ENCODE results near the gene CTSS.

Gene CTSS

DNA sequence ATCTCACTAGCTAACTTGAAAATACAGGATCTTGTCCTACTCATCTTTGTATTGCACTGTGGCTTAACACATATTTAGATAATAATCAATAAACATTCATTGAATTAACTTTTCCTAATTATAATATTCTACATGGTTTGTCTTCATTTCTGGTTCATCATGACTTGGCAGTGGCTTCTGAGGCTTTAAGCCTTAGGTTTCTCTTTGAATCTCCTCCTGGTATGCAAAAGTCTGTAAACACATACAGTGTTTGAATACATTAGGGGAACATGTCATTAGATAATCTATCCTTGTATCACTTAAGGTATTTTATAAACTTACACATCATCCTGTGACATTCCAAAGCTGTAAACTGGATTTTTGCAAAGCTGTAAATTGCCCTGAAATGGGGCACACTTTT is 21.9 kb upstream of the CTSS start:
- ChIA-PET POLR2A (no interaction called here), CTCF (interaction anchor here (0.6 to 1.0 kb wide), 3 partner anchors 11 to 229 kb away, joined by 3 read pairs; no protein-coding TSS in a partner anchor)
- TF ChIP-seq ZSCAN5A (tag by site-specific recombination; IDR thresholded peaks at IDR 0.05) (no peak), REST (tag by site-specific recombination; IDR thresholded peaks at IDR 0.05) (no peak), OSR2 (tag by site-specific recombination; IDR thresholded peaks at IDR 0.05) (no peak), ZNF140 (tag by site-specific recombination; IDR thresholded peaks at IDR 0.05) (no peak), ZNF626 (tag by site-specific recombination; IDR thresholded peaks at IDR 0.05) (no peak), EGR2 (tag by site-specific recombination; IDR thresholded peaks at IDR 0.05; ENCODE audit: low read depth) (no peak), ZNF433 (tag by site-specific recombination; IDR thresholded peaks at IDR 0.05; ENCODE audit: low read depth) (no peak), ZNF202 (tag by site-specific recombination; IDR thresholded peaks at IDR 0.05; ENCODE audit: borderline replicate concordance) (no peak), ZNF596 (tag by site-specific recombination; IDR thresholded peaks at IDR 0.05) (no peak)
- H3K27ac ChIP-seq (ENCODE audit: extremely low read depth, low read depth, low read length), result no peak overlapping the region
- no peak overlapping the region for H3K4me3 ChIP-seq (ENCODE audit: low read depth, low read length)
- no peaks in the 10 kb centered on the region for H3K9me3 ChIP-seq (ENCODE audit: control insufficient read depth, insufficient read depth, low read depth, low read length)
- H3K4me1 ChIP-seq (ENCODE audit: control insufficient read depth, insufficient read depth, low read length), result no peaks in the 10 kb centered on the region
- H3K36me3 ChIP-seq (ENCODE audit: control insufficient read depth in 2 of 2, insufficient read depth in 1 of 2, low read length in 2 of 2), result no peaks in the 10 kb centered on the region

DNA sequence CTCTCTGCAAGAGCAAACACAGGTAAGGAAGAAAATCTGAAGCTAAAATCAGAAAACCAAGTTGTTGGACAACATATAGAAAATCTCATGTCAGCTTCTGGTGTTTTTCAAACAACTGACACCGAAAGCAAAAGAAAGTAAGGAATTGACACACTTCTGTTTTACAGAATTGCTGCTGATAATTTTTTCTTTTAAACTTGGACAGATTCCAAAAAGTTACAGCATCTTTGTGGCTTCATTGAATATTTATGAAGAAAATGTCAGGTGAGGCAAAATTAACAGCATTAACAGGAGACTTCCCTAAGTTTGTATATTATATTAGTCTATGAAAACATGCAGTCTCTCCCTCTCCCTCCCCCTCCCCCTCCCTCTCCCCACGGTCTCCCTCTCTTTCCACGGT is 14.9 kb upstream of the CTSS start:
- no peak overlapping the region for H3K4me3 ChIP-seq (ENCODE audit: low read depth, low read length)
- H3K27ac ChIP-seq (ENCODE audit: extremely low read depth, low read depth, low read length), result no peak overlapping the region
- ChIA-PET CTCF (no interaction called here), POLR2A (no interaction called here)
- H3K36me3 ChIP-seq (ENCODE audit: control insufficient read depth in 2 of 2, insufficient read depth in 1 of 2, low read length in 2 of 2), result no peaks in the 10 kb centered on the region
- H3K4me1 ChIP-seq (ENCODE audit: control insufficient read depth, insufficient read depth, low read length), result no peaks in the 10 kb centered on the region
- no peak for TF ChIP-seq GLI4 (tag by site-specific recombination; IDR thresholded peaks at IDR 0.05)
- no peak for TF ChIP-seq ZNF645 (tag by site-specific recombination; IDR thresholded peaks at IDR 0.05)
- TF ChIP-seq ZNF548 (tag by site-specific recombination; IDR thresholded peaks at IDR 0.05), result no peak
- no peak for TF ChIP-seq ZBTB21 (tag by site-specific recombination; IDR thresholded peaks at IDR 0.05)
- TF ChIP-seq KLF16 (tag by site-specific recombination; IDR thresholded peaks at IDR 0.05), result no peak
- TF ChIP-seq ZNF146 (tag by site-specific recombination; IDR thresholded peaks at IDR 0.05), result no peak
- TF ChIP-seq ZNF629 (tag by site-specific recombination; IDR thresholded peaks at IDR 0.05), result no peak
- TF ChIP-seq ZNF768 (tag by site-specific recombination; IDR thresholded peaks at IDR 0.05), result no peak
- no peak for TF ChIP-seq ZNF423 (tag by site-specific recombination; IDR thresholded peaks at IDR 0.05)
- TF ChIP-seq ZNF624 (tag by site-specific recombination; IDR thresholded peaks at IDR 0.05), result no peak
- H3K9me3 ChIP-seq (ENCODE audit: control insufficient read depth, insufficient read depth, low read depth, low read length), result no peaks in the 10 kb centered on the region

Data from HEK293 (cell line).